Fibroblast of lung (primary cell): ENCODE results near the gene ZNF423. TPM values are rescaled to one million over a fixed set of nuclear protein-coding genes. Genes with fewer than 3 reads are reported as not detected.

Experiments
- DNase-seq, 2 donors: peaks; one replicate each; pipeline versions ENCODE4 v3.0.0 to v3.0.0-alpha.2; 2010; ENCODE audit warnings: low read depth in 2 of 2
- H2AFZ ChIP-seq: 2 replicates; pipeline ENCODE4 v1.5.1; 2012; ENCODE audit warnings: low read length, control low read depth, inconsistent platforms
- H3K27ac ChIP-seq: 2 replicates; pipeline ENCODE4 v1.5.1; 2011; ENCODE audit warnings: low read length, control low read depth; ENCODE audit not compliant: insufficient read depth
- H3K27me3 ChIP-seq: 2 replicates; pipeline ENCODE4 v1.5.1; 2011; ENCODE audit warnings: mild to moderate bottlenecking, low read length; ENCODE audit not compliant: control insufficient read depth, insufficient read depth
- H3K36me3 ChIP-seq: 2 replicates; pipeline ENCODE4 v1.5.1; 2011; ENCODE audit warnings: low read length; ENCODE audit not compliant: control insufficient read depth, insufficient read depth
- H3K4me1 ChIP-seq: 2 replicates; pipeline ENCODE4 v1.5.1; 2011; ENCODE audit warnings: low read length; ENCODE audit not compliant: control insufficient read depth, insufficient read depth; ENCODE audit errors: extremely low read depth
- H3K4me2 ChIP-seq: 2 replicates; pipeline ENCODE4 v1.5.1; 2011; ENCODE audit warnings: low read length, control low read depth; ENCODE audit not compliant: insufficient read depth; ENCODE audit errors: extremely low read depth
- H3K4me3 ChIP-seq, 4 experiments: fragments of 200-600 bp in 1 of 4; sonication (generic) in 1 of 4; replicated peaks in 1 of 4; 2 replicates each; pipeline ENCODE4 v1.5.1; 2011 to 2016; ENCODE audit warnings: low read length in 4 of 4, low read depth in 3 of 4, mild to moderate bottlenecking in 3 of 4, control low read depth in 2 of 4, inconsistent platforms in 1 of 4, mixed read lengths in 1 of 4; ENCODE audit not compliant: insufficient read depth in 1 of 4; ENCODE audit errors: control extremely low read depth in 1 of 4
- H3K79me2 ChIP-seq: 2 replicates; pipeline ENCODE4 v1.5.1; 2012; ENCODE audit warnings: mild to moderate bottlenecking, low read length, inconsistent platforms; ENCODE audit not compliant: control insufficient read depth, insufficient read depth
- H3K9ac ChIP-seq: 2 replicates; pipeline ENCODE4 v1.5.1; 2011; ENCODE audit warnings: mild to moderate bottlenecking, low read length, control low read depth; ENCODE audit not compliant: insufficient read depth
- H3K9me3 ChIP-seq: 2 replicates; pipeline ENCODE4 v1.5.1; 2012; ENCODE audit warnings: low read depth, low read length; ENCODE audit not compliant: control insufficient read depth, insufficient read depth
- H4K20me1 ChIP-seq: 2 replicates; pipeline ENCODE4 v1.5.1; 2011; ENCODE audit warnings: low read length; ENCODE audit not compliant: control insufficient read depth, insufficient read depth; ENCODE audit errors: extremely low read depth
- CTCF ChIP-seq, 2 donors: IDR thresholded peaks in 1 of 2; conservative IDR thresholded peaks in 1 of 2; 1 replicate in 1 of 2; 2 replicates in 1 of 2; pipeline ENCODE4 v1.5.1; 2011 to 2012; ENCODE audit warnings: low read length in 2 of 2, control low read depth in 1 of 2, inconsistent platforms in 1 of 2, low read depth in 1 of 2, mild to moderate bottlenecking in 1 of 2
- EZH2 ChIP-seq: IDR thresholded peaks from 2 replicates; pipeline ENCODE4 v1.5.1; 2012; ENCODE audit warnings: low read length, control low read depth, mild to moderate bottlenecking; ENCODE audit errors: missing control alignments
- polyA plus RNA-seq, 2 donors: library from polyadenylated mRNA; depleted of rRNA in 1 of 2; stranded (reverse) in 1 of 2; unstranded in 1 of 2; fragments of >200 nt; gene quantifications; 2 replicates each; pipeline ENCODE4 v1.2.1, GENCODE V29; 2011 to 2012; ENCODE audit warnings: missing spikeins in 1 of 2
- total RNA-seq: library from RNA; depleted of rRNA; stranded (reverse); fragments of >200 nt; gene quantifications from 2 replicates; pipeline ENCODE4 v1.2.1, GENCODE V29; 2014

Gene ZNF423
- total and polyA plus RNA-seq, 2 donors (not counting 1 experiment from before 2014, with no cell fraction given) = 0.07 to 0.17 TPM

GRCh38 chr16:49634235-49635008 lies 221.5 kb downstream of the ZNF423 start:
- no peak overlapping the region for H3K27ac ChIP-seq
- no peaks in the 10 kb centered on the region for H3K9me3 ChIP-seq
- no peak overlapping the region for H3K9ac ChIP-seq
- H2AFZ ChIP-seq = no peak overlapping the region
- no peak overlapping the region for H3K4me3 ChIP-seq
- H3K4me1 ChIP-seq = peaks cover 6% of the 10 kb centered on the region
- no peak for DNase-seq
- H4K20me1 ChIP-seq = no peaks in the 10 kb centered on the region
- no peaks in the 10 kb centered on the region for H3K79me2 ChIP-seq
- no peaks in the 10 kb centered on the region for H3K27me3 ChIP-seq
- H3K36me3 ChIP-seq = no peaks in the 10 kb centered on the region
- TF ChIP-seq EZH2 = no peak
- no peak for TF ChIP-seq CTCF (conservative IDR thresholded peaks at IDR 0.05 in 1 of 2, IDR thresholded peaks at IDR 0.05 in 1 of 2; ENCODE audit: low read depth in 1 of 2, low read length in 2 of 2)
- no peak overlapping the region for H3K4me2 ChIP-seq

GRCh38 chr16:49632795-49633184 lies 223.1 kb downstream of the ZNF423 start:
- Histone ChIP-seq H3K4me2 (no peak overlapping the region), H3K36me3 (no peaks in the 10 kb centered on the region), H3K9ac (no peak overlapping the region), H3K27ac (no peak overlapping the region), H3K27me3 (no peaks in the 10 kb centered on the region), H3K4me3 (no peak overlapping the region), H3K9me3 (no peaks in the 10 kb centered on the region), H3K79me2 (no peaks in the 10 kb centered on the region), H2AFZ (no peak overlapping the region), H3K4me1 (no peaks in the 10 kb centered on the region), H4K20me1 (no peaks in the 10 kb centered on the region)
- DNase-seq = no peak
- TF ChIP-seq EZH2 = no peak
- no peak for TF ChIP-seq CTCF (conservative IDR thresholded peaks at IDR 0.05 in 1 of 2, IDR thresholded peaks at IDR 0.05 in 1 of 2; ENCODE audit: low read depth in 1 of 2, low read length in 2 of 2)

GRCh38 chr16:49632086-49632794 lies 223.7 kb downstream of the ZNF423 start:
- H3K9me3 ChIP-seq = no peaks in the 10 kb centered on the region
- no peaks in the 10 kb centered on the region for H3K79me2 ChIP-seq
- H3K9ac ChIP-seq = no peak overlapping the region
- no peak overlapping the region for H3K27ac ChIP-seq
- H3K4me3 ChIP-seq = no peak overlapping the region
- TF ChIP-seq CTCF (conservative IDR thresholded peaks at IDR 0.05 in 1 of 2, IDR thresholded peaks at IDR 0.05 in 1 of 2; ENCODE audit: low read depth in 1 of 2, low read length in 2 of 2) = no peak
- TF ChIP-seq EZH2 = no peak
- H3K36me3 ChIP-seq = no peaks in the 10 kb centered on the region
- DNase-seq = no peak
- H2AFZ ChIP-seq = no peak overlapping the region
- H3K4me2 ChIP-seq = no peak overlapping the region
- H3K27me3 ChIP-seq = no peaks in the 10 kb centered on the region
- H3K4me1 ChIP-seq = no peaks in the 10 kb centered on the region
- no peaks in the 10 kb centered on the region for H4K20me1 ChIP-seq
